Uterus (tissue), 2 donors: ENCODE measurements around the gene FAM168A.

ENCODE experiments used
- POLR2A ChIP-seq, 2 donors: fragments of 450-650 bp; IDR thresholded peaks; one replicate each; pipeline ENCODE4 v1.6.1; 2016; ENCODE audit warnings: antibody characterized with exemption in 2 of 2, mild to moderate bottlenecking in 1 of 2, moderate library complexity in 1 of 2
- TF ChIP-seq, protein P1 (sequence below), 4 experiments: fragments of 200-600 bp in 2 of 4; fragments of 450-650 bp in 2 of 4; sonication (generic) in 2 of 4; IDR thresholded peaks; one replicate each; pipeline ENCODE4 v1.5.1; 2016 to 2019; ENCODE audit warnings: antibody characterized with exemption in 4 of 4, mild to moderate bottlenecking in 2 of 4, moderate library complexity in 1 of 4

DNA sequence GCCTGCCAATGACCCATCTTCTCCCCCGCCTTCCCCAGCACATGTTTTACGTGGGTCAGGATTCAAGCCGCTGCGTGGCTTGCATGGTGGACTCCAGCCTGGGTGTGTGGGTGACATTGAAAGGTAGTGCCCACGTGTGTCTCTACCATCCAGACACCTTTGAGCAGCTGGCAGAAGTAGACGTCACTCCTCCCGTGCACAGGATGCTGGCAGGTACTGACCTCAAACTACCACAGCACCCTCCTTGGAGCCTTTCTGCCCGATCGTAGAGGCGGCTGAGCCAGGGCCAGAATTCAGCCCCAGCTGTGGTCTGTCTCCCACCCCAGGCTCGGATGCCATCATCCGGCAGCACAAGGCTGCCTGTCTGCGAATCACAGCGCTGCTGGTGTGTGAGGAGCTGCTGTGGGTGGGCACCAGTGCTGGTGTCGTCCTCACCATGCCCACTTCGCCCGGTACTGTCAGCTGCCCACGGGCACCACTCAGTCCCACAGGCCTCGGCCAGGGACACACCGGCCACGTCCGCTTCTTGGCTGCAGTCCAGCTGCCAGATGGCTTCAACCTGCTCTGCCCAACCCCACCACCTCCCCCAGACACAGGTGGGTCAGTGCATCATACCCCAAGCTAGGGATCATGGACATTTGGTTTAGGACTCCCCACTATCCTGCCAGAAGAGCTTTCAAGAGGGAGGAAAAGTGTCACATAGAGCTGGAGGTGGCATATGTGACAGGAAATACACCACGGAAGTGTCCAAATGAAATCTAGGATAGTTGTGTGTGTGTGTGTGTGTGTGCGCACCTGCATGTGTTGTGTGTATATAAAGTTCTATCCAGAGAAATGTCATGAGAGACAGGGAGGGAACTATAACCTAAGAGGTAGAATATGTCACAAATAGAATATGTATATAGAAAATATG is 232.3 kb downstream of the FAM168A start:
- no peak for TF ChIP-seq POLR2A (IDR thresholded peaks at IDR 0.05)
- TF ChIP-seq, protein P1, sequence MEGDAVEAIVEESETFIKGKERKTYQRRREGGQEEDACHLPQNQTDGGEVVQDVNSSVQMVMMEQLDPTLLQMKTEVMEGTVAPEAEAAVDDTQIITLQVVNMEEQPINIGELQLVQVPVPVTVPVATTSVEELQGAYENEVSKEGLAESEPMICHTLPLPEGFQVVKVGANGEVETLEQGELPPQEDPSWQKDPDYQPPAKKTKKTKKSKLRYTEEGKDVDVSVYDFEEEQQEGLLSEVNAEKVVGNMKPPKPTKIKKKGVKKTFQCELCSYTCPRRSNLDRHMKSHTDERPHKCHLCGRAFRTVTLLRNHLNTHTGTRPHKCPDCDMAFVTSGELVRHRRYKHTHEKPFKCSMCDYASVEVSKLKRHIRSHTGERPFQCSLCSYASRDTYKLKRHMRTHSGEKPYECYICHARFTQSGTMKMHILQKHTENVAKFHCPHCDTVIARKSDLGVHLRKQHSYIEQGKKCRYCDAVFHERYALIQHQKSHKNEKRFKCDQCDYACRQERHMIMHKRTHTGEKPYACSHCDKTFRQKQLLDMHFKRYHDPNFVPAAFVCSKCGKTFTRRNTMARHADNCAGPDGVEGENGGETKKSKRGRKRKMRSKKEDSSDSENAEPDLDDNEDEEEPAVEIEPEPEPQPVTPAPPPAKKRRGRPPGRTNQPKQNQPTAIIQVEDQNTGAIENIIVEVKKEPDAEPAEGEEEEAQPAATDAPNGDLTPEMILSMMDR (IDR thresholded peaks at IDR 0.05) = no peak
